Peyer's patch (tissue), 4 donors: ENCODE data around the gene MOB3B.

Experiments used
- POLR2A ChIP-seq, 2 donors: fragments of 450-650 bp; IDR thresholded peaks; one replicate each; pipeline ENCODE4 v1.5.1; 2017; ENCODE audit warnings: antibody characterized with exemption in 2 of 2, mild to moderate bottlenecking in 2 of 2, moderate library complexity in 2 of 2
- TF ChIP-seq, protein P1 (sequence below), 6 experiments: fragments of 450-650 bp in 4 of 6; fragments of 200-600 bp in 2 of 6; sonication (generic) in 1 of 6; IDR thresholded peaks; one replicate each; pipeline ENCODE4 v1.5.1; 2017 to 2019; ENCODE audit warnings: antibody characterized with exemption in 6 of 6, mild to moderate bottlenecking in 3 of 6, moderate library complexity in 1 of 6

DNA sequence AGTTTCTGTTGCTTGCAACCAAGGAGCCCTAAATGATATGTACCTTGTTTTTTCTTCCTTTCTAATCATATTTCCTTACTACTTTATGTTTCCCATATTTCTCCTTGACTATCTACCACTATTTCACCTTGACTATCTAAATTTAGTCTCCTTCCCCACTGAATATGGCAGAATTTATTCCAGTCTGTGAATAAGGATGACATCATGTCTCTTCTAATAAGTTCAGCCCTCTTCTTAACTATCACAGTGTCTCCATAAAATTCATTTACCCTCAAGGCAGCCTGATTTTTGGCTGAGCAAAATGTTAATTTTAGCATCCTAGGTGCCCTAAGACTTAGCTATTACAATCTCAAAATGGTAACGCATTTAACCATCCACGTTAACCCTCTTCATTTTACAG lies 133.1 kb downstream of the MOB3B start:
- TF ChIP-seq, protein P1, sequence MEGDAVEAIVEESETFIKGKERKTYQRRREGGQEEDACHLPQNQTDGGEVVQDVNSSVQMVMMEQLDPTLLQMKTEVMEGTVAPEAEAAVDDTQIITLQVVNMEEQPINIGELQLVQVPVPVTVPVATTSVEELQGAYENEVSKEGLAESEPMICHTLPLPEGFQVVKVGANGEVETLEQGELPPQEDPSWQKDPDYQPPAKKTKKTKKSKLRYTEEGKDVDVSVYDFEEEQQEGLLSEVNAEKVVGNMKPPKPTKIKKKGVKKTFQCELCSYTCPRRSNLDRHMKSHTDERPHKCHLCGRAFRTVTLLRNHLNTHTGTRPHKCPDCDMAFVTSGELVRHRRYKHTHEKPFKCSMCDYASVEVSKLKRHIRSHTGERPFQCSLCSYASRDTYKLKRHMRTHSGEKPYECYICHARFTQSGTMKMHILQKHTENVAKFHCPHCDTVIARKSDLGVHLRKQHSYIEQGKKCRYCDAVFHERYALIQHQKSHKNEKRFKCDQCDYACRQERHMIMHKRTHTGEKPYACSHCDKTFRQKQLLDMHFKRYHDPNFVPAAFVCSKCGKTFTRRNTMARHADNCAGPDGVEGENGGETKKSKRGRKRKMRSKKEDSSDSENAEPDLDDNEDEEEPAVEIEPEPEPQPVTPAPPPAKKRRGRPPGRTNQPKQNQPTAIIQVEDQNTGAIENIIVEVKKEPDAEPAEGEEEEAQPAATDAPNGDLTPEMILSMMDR (IDR thresholded peaks at IDR 0.05): no peak
- no peak for TF ChIP-seq POLR2A (IDR thresholded peaks at IDR 0.05)
